AG09309 (cell line): ENCODE data around the gene USH1G.

Experiments
- DNase-seq: peaks from one replicate; pipeline ENCODE4 v3.0.0-alpha.2; 2010; ENCODE audit warnings: low read depth
- H3K4me3 ChIP-seq: 2 replicates; pipeline ENCODE4 v1.5.1; 2011; ENCODE audit warnings: mild to moderate bottlenecking, low read depth, low read length, moderate library complexity; ENCODE audit not compliant: control insufficient read depth
- TF ChIP-seq, protein P1 (sequence below): IDR thresholded peaks from 2 replicates; pipeline ENCODE4 v1.5.1; 2011; ENCODE audit warnings: mild to moderate bottlenecking, low read depth, low read length, inconsistent platforms; ENCODE audit not compliant: insufficient read depth, control insufficient read depth; ENCODE audit errors: missing control alignments

The USH1G gene

DNA sequence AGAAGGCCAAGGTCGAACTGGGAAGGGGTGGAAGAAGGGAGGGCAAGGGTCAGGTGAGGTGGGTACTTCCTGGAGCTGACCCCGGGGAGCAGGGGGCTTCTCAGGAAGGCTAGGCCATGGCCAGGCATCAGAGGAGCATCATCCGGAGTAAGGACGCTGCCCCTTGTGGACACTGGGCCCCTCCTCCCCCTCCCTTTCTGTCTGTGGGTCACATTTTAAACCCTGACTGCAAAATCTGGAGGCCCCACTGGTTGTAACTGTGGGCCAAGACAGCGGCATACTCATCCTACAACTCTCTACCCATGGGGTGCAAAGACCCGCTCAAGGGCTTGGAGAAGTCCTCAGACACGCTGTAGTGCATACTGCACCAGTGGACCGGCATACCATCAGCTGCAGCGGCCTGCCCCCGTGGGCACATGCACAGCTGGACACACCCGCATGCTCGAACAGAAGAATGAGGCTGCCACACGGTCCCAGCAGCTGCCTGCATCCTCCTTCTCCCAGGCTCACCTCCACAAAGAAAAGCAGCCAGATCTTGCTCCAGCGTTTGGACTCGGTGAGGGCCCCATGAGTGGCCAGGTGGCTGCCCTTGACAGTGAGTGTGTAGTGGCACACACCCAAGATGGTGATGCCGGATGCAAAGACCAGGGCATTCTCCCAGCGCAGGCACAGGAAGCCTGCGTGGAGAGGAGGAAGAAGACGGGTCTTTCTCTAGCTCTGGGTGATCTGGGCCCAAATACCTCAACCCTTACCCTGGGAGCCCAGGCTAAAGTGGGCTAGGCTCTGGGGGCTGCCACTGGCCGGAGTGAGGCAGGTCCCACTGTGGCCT is 30.8 kb downstream of the USH1G start:
- DNase-seq, result no peak
- no peak overlapping the region for H3K4me3 ChIP-seq
- TF ChIP-seq, protein P1, sequence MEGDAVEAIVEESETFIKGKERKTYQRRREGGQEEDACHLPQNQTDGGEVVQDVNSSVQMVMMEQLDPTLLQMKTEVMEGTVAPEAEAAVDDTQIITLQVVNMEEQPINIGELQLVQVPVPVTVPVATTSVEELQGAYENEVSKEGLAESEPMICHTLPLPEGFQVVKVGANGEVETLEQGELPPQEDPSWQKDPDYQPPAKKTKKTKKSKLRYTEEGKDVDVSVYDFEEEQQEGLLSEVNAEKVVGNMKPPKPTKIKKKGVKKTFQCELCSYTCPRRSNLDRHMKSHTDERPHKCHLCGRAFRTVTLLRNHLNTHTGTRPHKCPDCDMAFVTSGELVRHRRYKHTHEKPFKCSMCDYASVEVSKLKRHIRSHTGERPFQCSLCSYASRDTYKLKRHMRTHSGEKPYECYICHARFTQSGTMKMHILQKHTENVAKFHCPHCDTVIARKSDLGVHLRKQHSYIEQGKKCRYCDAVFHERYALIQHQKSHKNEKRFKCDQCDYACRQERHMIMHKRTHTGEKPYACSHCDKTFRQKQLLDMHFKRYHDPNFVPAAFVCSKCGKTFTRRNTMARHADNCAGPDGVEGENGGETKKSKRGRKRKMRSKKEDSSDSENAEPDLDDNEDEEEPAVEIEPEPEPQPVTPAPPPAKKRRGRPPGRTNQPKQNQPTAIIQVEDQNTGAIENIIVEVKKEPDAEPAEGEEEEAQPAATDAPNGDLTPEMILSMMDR, result no peak

DNA sequence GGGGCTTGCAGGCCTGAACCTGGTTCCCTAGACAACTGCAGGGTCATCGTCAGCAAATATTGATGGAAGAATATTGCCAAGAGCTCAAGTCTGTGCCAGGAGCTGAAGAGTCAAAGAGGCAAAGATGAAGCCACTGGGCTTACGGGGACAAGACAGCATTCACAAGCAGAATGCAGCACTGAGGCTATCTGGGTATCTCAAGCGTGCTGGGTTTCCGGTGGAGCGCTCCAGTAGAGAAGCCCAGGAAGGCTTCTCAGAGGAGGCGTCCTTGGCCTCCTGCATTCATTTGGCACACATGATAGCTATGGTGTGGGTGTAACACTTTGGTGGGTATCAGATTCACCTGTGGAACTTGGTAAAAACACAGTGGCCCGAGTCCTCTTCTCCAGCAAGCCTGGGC is 32.5 kb downstream of the USH1G start:
- H3K4me3 ChIP-seq, result no peak overlapping the region
- TF ChIP-seq, protein P1, result no peak
- no peak for DNase-seq

DNA sequence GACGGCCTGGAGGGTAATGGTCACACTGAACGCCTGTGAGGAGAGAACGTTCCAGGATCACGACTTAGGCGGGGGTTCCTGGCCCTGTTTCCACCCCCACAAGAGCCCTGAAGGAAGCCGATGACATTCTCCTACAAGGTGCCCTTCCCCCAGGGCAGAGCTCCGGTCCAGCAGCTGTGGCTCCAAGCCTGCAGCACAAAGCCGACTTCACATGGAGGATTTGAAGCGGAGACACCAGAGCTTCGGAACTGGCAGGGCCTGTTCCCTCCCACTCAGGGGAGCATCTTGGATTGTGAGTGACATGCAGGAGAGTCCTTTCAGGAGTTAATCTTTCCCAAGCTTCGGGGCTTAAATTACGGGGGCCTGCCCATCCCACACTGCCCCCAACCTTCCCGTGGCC is 34.6 kb downstream of the USH1G start:
- no peak for DNase-seq
- TF ChIP-seq, protein P1, result no peak
- H3K4me3 ChIP-seq, result no peak overlapping the region

DNA sequence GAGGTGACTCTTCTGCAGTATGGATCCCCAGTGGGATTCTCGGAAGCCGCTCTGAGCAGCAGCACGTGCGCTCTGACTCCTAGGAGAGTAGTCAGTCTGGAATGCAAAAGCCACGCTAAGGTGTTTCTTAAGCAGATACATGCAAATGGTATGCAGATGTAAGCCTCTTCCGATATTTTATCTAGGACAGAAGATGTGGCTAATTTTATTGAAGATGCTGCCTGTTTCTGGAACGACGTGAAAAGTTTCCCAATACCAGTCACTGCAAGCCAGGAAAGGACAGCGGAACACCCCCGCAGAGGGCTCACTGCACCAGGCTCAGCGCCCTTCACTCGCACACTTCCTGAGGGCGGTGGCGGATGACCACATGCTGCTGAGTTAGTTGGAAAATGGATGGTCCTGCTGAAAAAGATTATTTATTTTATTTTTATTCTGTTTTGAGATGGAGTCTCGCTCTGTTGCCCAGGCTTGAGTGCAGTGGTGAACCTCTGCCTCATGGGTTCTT is 39.8 kb downstream of the USH1G start:
- H3K4me3 ChIP-seq, result no peak overlapping the region
- TF ChIP-seq, protein P1, result no peak
- no peak for DNase-seq

DNA sequence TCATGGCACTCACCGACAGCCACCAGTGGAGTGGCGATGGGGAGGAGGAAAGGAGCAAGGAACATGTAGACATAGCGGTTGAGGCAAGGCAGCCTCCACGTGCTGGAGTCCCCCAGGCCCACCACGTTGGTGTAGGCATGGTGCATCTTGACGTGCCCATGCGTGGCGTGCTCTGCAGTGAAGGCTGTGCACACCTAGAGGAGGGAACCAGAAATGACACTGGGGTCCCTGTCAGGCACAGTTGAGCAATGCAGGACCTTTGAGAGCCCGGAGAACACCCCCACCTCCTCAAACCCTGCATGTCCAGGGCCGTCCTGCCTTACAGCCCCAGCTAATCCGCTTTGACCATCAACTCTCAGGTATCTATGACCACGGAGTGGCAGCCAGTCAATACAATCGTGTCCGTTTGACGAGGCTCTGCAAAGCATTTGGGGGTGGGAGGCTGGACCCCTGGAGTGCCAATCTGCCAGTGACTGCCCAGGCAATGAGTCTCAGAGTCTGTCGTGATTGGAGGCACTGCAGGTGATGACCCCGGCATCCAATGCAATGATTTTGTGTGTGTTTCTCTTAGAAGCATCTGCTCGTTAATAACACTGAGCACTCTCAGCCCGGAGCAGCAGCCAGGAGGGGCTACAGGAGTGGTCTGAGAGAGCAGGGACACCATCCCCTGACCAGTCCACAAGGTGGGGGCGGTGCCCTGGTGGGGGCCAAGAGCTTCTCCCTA is 40.4 kb downstream of the USH1G start:
- TF ChIP-seq, protein P1, result no peak
- no peak for DNase-seq
- no peak overlapping the region for H3K4me3 ChIP-seq

DNA sequence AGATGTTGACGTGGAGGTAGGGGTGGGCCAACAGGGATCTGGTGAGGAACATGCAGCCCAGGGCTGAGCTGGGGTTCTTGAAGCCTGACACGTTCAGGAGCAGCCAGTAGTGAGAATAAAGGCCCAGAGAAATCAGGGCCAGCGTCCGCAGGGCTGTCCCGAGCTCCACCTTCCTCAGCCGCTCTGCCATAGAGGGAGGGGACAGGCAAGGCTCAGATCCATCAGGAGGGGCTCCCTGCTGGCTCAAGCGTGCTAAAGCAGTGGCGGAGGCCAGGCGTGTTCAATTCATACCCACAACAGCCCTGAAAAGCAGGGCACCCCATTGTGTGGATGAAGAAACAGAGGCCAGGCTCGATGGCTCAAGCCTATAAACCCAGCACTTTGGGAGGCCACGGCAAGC is 42.0 kb downstream of the USH1G start:
- DNase-seq, result no peak
- TF ChIP-seq, protein P1, result no peak
- H3K4me3 ChIP-seq, result no peak overlapping the region
